Measurements from ENCODE around the gene MPP7. TPM values are rescaled to one million over a fixed set of nuclear protein-coding genes. Genes with fewer than 3 reads are reported as not detected.

The MPP7 gene
- total RNA-seq, 1 donor, result 0.43 TPM

GRCh38 chr10:28318626-28319025, 15.8 kb upstream of the MPP7 start:
- DNase-seq (ENCODE audit: low read depth), result no peak
- TF ChIP-seq CTCF (IDR thresholded peaks at IDR 0.05; ENCODE audit: insufficient read depth, low read depth, low read length), result no peak
- no peak overlapping the region for H3K4me3 ChIP-seq (ENCODE audit: low read depth, low read length)

- DNase-seq (ENCODE audit: low read depth), result no peak
Measured at GRCh38 chr10:28317760-28318159, 14.9 kb upstream of the MPP7 start.

GRCh38 chr10:28316696-28317095, 13.8 kb upstream of the MPP7 start:
- DNase-seq (ENCODE audit: low read depth), result no peak

More at GRCh38 chr10:28317760-28318159, 14.9 kb upstream of the MPP7 start:
- TF ChIP-seq CTCF (IDR thresholded peaks at IDR 0.05; ENCODE audit: insufficient read depth, low read depth, low read length), result no peak
- H3K4me3 ChIP-seq (ENCODE audit: low read depth, low read length), result no peak overlapping the region

GRCh38 chr10:28315140-28315539, 12.3 kb upstream of the MPP7 start:
- DNase-seq (ENCODE audit: low read depth), result no peak
- H3K4me3 ChIP-seq (ENCODE audit: low read depth, low read length), result no peak overlapping the region
- TF ChIP-seq CTCF (IDR thresholded peaks at IDR 0.05; ENCODE audit: insufficient read depth, low read depth, low read length), result no peak

More at GRCh38 chr10:28316696-28317095, 13.8 kb upstream of the MPP7 start:
- no peak for TF ChIP-seq CTCF (IDR thresholded peaks at IDR 0.05; ENCODE audit: insufficient read depth, low read depth, low read length)
- H3K4me3 ChIP-seq (ENCODE audit: low read depth, low read length), result no peak overlapping the region

GRCh38 chr10:28314211-28314610, 11.3 kb upstream of the MPP7 start:
- DNase-seq (ENCODE audit: low read depth), result no peak
- no peak overlapping the region for H3K4me3 ChIP-seq (ENCODE audit: low read depth, low read length)
- TF ChIP-seq CTCF (IDR thresholded peaks at IDR 0.05; ENCODE audit: insufficient read depth, low read depth, low read length), result no peak

- no peak for DNase-seq (ENCODE audit: low read depth)
- no peak overlapping the region for H3K4me3 ChIP-seq (ENCODE audit: low read depth, low read length)
- TF ChIP-seq CTCF (IDR thresholded peaks at IDR 0.05; ENCODE audit: insufficient read depth, low read depth, low read length), result no peak
Measured at GRCh38 chr10:28312572-28312971, 9.7 kb upstream of the MPP7 start.

GRCh38 chr10:28311104-28311503, 8.2 kb upstream of the MPP7 start:
- no peak overlapping the region for H3K4me3 ChIP-seq (ENCODE audit: low read depth, low read length)
- no peak for DNase-seq (ENCODE audit: low read depth)
- TF ChIP-seq CTCF (IDR thresholded peaks at IDR 0.05; ENCODE audit: insufficient read depth, low read depth, low read length), result no peak
